ENCODE data around the gene MRPL11.
"Not testable (repeated sequence)": the region's sequence is repeated elsewhere in the genome, so short reads cannot be mapped to it uniquely, and the experiment has no call there.

MRPL11 gene

DNA sequence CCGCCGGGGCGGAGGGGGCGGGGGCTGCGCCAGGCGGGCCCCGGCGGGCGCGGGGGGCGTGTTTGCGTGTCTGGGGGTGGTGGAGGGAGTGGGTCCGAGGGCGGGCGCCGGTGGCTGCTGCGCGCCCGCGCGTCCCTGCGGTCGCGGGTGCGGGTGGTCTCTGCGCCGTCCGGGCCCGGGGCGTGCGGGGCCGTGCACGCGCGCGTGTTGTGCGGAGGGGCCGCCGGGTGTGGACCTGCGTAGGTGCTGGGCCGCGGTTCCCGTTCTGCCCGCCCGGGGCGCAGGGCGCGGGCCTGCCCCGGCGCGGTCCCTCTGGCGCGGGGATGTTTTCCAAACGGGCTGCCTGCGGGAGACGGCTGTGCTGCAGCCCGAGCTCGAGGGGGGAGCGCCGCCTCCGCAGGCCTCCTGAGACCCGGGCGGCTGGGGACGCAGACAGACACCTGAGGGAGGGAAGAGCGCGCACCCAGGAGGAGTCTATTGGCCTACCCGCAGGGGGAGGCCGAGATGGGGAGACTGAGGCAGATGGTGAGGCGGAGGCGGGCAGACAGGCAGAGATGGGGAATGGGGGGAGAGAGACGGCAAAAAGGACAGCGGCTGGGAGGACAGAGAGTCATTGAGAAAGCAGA is 28.5 kb upstream of the MRPL11 start:
- DNase-seq (ENCODE audit: low spot score): no peak

DNA sequence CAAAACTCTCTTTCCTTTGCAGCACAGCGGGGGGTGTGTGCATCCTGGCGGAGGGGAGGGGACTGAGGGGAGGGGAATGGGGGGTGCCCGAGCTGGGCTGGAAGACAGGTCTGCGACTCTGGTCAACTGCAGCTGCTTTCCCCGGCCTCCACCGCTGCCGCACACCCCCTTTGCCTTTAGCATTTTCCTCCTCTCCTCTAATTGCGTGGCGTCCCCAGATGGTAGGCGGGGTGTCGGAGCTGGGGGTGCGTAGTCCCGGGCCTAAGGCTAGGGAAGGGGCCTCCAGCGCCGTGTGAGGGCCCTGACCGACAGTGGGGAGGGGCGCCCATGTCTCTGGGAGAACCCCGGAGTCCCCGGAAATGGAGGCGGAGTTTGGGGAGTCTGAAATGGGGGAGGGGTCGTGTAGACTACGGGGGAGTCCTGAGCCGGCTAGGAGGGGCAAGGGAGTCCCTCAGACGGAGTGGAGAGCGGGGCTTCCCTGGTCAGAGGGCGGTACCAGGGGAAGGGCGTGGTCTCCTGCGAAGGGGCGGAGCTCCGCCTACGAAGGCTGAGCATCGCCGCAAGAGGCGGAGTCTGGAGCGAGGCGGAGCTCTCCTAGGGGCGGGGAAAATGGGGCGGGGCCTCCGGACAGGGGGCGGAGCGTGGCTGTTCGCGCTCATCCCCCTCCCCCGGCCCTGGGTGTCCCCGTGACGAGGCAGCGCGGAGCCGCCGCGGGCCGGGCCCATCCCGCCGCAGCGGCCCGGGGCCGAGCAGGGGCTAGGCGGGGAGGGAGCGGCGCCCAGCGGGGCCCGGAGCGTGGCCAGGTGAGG is 27.8 kb upstream of the MRPL11 start, which contains the start of gene PELI3:
TSS of gene PELI3 (plus strand) at position 681 of the 809 bp plus-strand sequence. CDS start 1,224 bp downstream, outside the sequence.
- DNase-seq (ENCODE audit: low spot score): peak; percentile 93

DNA sequence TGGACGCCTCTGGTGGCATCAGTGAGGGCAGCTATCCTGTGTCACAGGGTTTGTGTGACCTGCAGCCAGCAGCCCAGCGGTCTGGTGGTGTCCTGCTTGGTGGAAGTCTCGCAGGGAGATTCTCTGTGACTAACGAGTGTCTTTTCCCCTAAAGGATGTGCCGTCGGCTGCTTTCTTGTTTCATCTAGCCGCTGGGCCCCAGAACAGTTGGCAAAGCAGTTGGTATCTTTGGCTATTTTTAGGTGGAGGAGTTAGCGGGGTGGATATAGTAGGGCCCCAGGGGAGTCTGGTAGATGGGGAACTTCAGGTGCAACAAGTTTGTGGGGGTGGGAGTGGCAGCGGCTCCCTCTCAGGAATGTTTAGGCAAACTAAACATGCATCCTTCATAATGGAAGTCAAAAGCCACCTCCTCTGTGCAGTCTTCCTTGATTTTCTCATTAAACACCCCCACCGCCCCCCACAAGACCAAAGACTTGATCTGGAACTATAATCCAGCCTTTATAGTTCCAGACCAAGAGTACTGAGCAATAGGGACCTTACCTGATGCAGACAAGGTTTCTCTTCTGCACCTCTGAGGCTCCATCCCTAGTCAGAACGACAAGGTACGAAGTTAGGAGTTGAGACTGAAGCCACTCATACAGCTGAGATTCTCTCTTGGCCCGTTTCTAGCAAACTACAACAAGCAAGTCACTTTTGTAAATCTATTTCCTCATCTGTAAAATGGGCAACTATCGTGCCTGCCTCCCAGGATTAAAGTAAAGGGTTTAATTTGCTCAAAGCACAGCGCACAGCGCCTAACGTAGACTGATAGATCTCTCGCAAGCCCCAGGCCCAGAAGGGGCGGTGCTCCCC is 27.0 kb upstream of the MRPL11 start:
- DNase-seq (ENCODE audit: low spot score): no peak

DNA sequence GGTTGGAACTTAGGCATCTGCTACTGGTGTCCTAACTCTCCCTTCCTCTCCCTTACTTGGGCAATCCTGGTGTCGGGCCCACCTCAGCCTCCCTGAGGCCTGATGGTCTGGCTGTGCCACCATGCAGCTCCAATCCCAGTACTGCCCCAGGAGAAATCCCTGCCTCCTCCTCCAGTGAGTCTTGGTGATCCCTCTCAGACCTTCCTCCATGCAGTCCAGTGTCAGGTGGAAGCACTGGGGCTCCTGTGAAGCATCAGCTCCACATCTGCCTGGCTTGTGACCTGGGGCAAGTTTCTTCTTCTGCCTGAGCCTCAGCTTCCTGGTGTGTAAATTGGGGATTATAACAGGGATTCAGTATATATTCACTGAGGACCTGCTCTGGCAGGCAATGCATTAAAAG is 26.3 kb upstream of the MRPL11 start:
- no peak for DNase-seq (ENCODE audit: low spot score)

DNA sequence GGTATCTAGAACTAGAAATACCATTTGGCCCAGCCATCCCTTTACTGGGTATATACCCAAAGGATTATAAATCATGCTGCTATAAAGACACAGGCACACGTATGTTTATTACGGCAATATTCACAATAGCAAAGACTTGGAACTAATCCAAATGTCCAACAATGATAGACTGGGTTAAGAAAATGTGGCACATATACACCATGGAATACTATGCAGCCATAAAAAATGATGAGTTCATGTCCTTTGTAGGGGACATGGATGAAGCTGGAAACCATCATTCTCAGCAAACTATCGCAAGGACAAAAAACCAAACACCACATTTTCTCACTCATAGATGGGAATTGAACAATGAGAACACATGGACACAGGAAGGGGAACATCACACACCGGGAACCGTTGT is 25.5 kb upstream of the MRPL11 start:
- DNase-seq (ENCODE audit: low spot score): not testable (repeated sequence)

DNA sequence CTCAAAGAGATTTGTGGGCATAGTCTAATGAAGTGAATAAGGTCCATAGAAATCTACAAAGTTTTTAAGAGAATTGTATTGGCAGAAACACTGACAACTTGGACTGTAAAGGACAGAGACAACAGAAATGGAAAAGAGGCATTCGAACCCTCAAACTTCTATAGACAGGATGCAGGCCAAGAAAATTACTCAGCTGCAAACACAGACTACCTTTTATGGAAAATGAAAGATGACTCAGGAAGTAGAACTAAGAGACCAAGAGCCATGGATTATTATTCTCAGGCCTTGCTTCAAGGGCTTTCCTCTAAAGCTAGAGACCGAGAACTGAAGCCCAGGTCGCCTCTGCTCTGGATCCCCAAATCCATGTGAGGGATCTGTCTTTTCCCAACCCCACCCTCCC is 24.3 kb upstream of the MRPL11 start:
- DNase-seq (ENCODE audit: low spot score): no peak

DNA sequence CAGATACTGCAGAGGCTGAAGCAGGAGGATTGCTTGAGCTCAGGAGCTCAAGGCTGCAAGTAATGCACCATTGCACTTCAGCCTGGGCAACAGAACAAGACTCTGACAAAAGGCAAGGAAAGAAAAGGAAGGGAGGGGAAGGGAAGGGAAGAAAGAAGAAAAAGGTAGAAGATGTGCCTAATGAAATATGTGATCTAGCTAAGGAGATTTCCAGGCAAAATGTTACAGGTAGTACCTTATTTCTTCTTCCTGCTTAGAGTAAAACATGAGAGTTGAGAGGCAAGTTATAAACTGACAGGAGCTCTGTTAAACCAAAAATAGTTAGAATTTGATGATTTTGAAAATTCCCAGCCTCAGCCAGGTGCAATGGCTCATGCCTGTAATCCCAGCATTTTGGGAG is 23.4 kb upstream of the MRPL11 start:
- no peak for DNase-seq (ENCODE audit: low spot score)

DNA sequence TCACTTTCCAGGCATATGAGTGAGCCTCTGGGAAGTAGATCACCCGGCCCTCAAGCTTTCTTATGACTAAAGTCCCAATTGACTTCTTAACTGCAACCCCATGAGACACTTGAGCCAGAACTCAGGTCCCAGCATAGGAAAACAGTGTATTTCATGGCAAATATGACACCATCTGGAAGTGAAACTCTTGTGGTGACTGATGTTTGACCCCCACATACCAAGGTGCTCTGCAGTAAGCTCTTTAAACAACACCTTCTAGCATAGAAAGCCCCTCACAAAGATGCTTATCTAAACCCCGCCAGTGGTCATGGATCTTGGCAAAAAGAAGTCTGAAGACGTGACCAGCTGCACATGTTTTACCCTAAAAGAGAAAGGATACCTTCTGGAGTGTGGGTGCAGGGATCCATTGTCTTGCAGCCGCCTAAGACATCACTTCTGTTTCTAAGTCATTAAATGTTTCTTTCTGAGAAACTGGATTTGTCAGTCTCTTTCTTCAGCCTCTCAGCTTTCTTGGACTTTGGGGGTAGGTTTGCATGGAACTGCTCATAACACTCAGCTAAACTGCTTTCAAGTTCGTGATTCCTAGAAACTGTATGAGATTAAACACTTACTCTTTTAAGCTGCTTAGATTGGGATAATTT is 20.6 kb upstream of the MRPL11 start:
- DNase-seq (ENCODE audit: low spot score): no peak

DNA sequence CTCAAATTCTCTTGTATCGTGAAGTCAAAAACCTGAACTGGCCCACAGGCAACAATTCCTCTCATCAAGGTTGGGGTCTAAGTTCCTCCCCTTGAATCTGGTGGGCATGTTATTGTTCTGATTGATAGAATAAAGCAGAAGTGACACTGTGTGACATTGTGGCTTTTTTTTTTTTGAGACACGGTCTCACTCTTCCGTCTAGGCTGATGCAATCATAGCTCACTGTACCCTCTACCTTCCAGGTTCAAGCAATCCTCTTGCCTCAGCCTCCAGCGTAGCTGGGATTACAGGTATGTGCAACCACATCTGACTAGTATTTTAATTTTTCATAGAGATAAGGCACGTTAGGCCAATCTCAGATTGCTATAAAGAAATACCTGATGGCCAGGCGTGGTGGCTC is 19.2 kb upstream of the MRPL11 start:
- no peak for DNase-seq (ENCODE audit: low spot score)

DNA sequence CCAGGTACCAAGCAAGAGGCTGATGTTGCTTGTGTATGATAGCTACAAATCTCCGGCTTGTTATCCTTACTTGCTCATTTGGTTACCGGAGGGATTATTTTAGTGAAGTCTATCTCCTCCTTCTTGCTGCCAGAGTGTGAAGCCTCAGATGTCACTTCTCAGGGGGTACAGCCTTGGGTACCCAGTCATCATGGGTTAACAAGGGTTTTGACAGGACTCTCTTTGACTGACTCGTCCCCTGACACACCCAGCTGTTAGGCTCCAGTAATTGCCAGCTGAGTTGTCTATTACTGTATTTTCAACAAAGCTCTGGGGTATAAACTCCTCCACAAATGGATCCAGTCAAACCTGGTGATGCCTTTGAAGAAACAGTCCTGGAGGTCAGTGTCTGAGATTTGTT is 16.2 kb upstream of the MRPL11 start:
- DNase-seq (ENCODE audit: low spot score): no peak

DNA sequence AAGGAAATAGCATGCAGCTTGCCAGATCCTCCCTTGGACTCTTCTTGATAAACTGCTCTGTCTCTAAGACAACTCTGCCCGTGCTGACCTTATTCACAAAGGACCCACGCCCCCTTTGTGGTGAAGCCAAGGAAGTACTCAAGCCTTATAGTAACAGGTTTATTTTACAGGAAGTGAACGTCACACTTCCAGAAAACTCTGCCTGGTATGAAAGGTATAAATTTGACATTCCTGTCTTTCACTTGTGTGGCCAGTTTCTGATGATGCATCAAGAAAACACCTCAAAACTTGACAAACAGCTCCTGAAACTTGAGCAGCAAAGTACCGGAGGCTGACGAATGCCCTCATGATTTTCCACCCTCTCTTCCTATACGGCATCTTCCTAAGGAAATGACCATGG is 15.6 kb upstream of the MRPL11 start:
- DNase-seq (ENCODE audit: low spot score): no peak

DNA sequence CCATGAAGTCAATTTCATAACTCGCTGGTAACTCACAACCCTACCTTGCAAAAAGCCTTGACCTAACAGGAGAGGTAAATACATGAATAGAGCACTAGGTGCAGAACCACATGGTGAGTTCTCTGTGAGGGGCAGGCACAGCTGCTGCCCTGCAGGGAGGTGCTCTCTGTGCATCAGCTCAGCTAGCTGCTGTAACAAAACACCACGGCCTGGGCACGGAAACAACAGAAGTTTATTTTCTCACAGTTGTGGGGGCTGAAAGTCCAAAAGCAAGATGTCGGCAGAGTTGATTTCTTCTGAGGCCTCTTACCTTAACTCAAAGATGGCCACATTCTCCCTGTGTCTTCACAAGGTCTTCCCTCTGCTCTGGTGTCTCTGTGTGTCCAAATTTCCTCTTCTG is 13.0 kb upstream of the MRPL11 start:
- no peak for DNase-seq (ENCODE audit: low spot score)

DNA sequence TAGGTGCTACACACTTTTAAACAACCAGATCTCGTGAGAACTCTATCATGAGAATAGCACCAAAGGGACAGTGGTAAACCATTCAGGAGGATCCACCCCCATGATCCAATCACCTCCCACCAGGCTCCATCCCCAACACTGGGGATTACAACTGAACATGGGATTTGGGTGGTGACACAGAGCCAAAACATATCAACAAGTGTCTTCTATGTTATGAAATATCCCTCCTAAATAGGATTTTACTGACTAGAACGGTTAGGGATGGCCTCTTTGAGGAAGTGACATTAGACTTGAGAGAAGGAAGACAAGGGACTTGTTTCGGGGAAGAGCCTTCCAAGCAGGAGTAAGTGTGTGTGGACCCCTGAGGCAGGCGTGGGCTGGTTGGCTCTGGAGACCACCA is 11.9 kb upstream of the MRPL11 start:
- no peak for DNase-seq (ENCODE audit: low spot score)

DNA sequence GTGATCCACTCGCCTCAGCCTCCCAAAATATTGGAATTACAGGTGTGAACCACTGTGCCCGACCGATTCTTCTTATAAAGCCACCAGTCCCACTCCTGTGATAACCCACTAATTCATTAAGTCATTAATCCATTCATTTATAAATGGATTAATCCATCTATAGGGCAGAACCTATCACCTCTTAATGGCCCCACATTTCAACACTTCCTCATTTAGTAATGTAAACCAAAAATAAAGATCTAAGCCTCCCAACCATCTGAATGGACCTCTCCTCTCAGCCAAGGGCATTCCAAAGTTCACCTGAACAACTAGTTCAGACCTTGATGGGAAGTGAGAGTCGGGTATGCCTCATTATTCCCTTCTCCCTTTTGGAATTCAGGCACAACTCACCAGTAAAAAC is 9.9 kb upstream of the MRPL11 start:
- DNase-seq (ENCODE audit: low spot score): no peak

DNA sequence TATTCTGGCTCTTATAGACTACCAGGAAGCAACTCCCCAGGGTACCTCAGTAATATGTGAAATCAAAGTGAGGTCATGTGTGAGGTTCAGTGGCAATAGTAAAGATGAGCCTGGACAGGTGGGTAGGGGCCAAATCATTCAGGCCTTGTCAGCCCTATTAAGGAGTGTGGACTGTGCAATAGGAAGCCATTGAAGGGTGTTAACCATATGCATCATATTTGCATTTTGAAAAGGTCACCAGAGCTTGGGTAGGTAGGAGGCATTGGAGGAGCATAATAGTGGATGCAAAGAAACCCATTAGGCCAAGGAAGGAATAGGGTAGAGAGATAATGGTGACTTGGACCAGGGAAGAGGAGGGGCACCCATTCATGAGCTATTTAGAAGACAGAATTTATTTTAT is 8.4 kb upstream of the MRPL11 start:
- DNase-seq (ENCODE audit: low spot score): no peak

DNA sequence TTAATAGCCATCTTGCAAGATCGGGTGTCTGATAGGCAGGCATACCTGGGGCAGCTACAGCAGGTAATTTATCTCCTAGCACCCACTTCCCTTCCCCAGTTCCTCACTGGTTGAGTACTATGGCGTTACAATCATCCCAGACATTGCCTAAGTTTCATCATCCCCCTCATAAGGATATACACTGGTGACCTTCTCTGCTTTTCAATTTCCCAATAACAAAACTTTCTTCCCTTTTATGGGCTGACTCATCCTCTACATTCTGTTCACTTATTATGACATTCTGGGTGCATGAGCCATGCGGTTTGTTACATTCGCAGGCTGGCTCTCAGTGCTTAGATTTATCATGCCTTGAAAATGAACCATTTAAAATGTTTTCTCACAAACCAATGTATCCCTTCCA is 5.0 kb upstream of the MRPL11 start:
- no peak for DNase-seq (ENCODE audit: low spot score)

DNA sequence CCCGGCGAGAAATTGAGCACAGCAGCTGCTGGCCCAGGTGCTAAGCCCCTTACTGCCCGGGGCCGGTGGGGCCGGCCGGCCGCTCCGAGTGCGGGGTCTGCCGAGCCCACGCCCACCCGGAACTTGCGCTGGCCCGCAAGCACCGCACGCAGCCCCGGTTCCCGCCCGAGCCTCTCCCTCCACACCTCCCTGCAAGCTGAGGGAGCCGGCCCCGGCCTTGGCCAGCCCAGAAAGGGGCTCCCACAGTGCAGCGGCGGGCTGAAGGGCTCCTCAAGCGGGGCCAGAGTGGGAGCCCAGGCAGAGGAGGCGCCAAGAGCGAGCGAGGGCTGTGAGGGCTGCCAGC is 2.3 kb upstream of the MRPL11 start:
- DNase-seq (ENCODE audit: low spot score): not testable (repeated sequence)

DNA sequence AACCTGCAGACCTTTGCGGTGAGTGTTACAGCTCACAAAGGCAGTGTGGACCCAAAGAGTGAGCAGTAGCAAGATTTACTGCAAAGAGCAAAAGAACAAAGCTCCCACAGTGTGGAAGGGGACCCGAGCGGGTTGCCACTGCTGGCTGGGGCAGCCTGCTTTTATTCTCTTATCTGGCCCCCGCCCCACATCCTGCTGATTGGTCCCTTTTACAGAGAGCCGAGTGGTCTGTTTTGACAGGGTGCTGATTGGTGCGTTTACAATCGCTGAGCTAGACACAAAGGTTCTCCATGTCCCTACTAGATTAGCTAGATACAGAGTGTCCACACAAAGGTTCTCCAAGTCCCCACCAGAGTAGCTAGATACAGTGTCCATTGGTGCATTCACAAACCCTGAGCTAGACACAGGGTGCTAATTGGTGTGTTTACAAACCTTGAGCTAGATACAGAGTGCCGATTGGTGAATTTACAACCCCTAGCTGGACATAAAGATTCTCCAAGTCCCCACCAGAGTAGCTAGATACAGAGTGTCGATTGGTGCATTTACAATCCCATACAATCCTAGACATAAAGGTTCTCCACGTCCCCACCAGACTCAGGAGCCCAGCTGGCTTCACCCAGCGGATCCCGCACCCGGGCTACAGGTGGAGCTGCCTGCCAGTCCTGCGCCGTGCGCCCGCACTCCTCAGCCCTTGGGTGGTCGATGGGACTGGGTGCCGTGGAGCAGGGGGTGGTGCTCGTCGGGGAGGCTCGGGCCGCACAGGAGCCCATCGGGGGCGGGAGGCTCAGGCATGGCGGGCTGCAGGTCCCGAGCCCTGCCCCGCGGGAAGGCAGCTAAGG is 1.7 kb upstream of the MRPL11 start:
- not testable (repeated sequence) for DNase-seq (ENCODE audit: low spot score)

DNA sequence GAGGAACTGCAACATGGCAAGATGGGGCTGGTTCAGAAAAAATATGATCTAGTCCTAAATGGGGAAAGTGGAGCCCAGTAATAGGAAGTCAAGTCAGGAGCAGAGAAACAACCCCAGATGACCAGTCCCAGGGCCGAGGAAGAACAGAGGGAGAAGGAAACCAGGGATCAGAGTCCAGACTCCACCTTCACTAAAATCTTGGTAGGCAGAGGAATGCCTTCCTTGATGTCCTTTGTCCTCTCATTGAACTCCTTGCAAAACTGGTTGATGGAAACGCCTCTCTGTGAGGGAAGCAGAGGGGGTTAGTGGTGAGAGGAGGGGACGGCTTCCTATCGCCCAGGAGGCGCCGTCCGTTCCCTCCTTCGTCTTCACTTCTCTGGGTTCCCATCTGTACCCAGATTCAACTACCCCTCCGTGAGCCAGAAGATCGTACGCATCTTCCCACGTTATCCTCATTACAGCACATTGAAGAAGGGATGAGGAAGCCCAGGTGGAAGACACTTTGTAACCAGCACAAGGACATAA is 607 bp downstream of the MRPL11 start:
- DNase-seq (ENCODE audit: low spot score): no peak

DNA sequence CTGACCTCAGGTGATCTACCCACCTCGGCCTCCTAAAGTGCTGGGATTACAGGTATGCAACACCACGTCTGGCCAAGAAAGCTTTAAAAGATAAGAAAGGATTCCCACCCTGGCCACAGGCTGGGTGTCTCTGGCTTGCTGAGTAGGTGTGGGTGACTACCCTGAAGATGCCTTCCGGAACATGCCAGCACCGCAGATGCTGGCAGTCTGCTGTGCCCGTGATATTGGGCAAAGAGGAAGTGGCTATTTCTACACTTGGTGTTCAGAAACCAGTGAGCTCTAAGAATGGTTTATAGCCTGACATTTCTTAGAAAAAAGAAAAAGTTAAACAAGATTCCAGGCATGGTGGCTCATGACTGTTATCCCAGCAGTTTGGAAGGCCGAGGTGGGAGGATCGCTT is 6.1 kb downstream of the MRPL11 start:
- DNase-seq (ENCODE audit: low spot score): no peak

DNA sequence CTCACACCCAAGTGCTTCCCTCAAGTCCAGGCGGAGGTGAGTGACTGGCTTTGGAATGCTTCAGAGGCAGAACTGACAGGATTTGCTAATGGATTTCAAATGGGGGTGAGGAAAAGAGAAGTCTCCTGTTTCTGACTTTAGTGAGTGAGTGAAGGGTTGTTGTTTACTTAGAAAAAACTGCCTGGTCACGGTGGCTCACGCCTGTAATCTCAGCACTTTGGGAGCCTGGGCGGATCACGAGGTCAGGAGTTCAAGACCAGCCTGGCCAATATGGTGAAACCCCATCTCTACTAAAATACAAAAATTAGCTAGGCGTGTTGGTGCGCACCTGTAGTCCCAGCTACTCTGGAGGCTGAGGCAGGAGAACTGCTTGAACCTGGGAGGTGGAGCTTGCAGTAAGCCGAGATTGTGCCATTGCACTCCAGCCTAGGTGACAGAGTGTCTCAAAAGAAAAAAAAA is 6.7 kb downstream of the MRPL11 start:
- DNase-seq (ENCODE audit: low spot score): not testable (repeated sequence)

Measured in CD4-positive, alpha-beta T cell treated with Interleukin-6 at 100 ng/mL for 8 hours (primary cell).